Progenitor cell of endocrine pancreas (in vitro differentiated cells): ENCODE data around the gene UNC80. TPM values are rescaled to one million over a fixed set of nuclear protein-coding genes. Genes with fewer than 3 reads are reported as not detected.

ENCODE experiments used
- DNase-seq: peaks from one replicate; pipeline ENCODE4 v3.0.0; 2021; ENCODE audit warnings: low spot score; ENCODE audit not compliant: unreplicated experiment
- H3K27ac Mint-ChIP-seq: 2 replicates; pipeline ENCODE4 v1.8.0; 2021; ENCODE audit warnings: mild to moderate bottlenecking, moderate library complexity, mixed read lengths
- H3K27me3 Mint-ChIP-seq: 2 replicates; pipeline ENCODE4 v1.8.0; 2021; ENCODE audit warnings: mixed read lengths
- H3K36me3 Mint-ChIP-seq: 2 replicates; pipeline ENCODE4 v1.8.0; 2022; ENCODE audit warnings: mixed read lengths; ENCODE audit not compliant: insufficient read depth
- H3K4me1 Mint-ChIP-seq: 2 replicates; pipeline ENCODE4 v1.8.0; 2021; ENCODE audit warnings: low read depth, mixed read lengths
- H3K4me3 Mint-ChIP-seq: 2 replicates; pipeline ENCODE4 v1.8.0; 2021; ENCODE audit warnings: low read depth, mild to moderate bottlenecking, moderate library complexity, mixed read lengths
- H3K9me3 Mint-ChIP-seq: 2 replicates; pipeline ENCODE4 v1.8.0; 2021; ENCODE audit warnings: low read depth, mixed read lengths
- total RNA-seq: library from RNA; stranded (reverse); gene quantifications from 2 replicates; pipeline ENCODE4 v1.2.1, GENCODE V29; 2021
- TF ChIP-seq, protein P1 (sequence below): fragments of 200-600 bp; sonication (generic); IDR thresholded peaks from one replicate; pipeline ENCODE4 v1.5.0; 2021; ENCODE audit warnings: antibody characterized with exemption, mild to moderate bottlenecking; ENCODE audit not compliant: unreplicated experiment

UNC80 gene
- total RNA-seq, 1 donor from 2014 or later: 3.1 TPM

DNA sequence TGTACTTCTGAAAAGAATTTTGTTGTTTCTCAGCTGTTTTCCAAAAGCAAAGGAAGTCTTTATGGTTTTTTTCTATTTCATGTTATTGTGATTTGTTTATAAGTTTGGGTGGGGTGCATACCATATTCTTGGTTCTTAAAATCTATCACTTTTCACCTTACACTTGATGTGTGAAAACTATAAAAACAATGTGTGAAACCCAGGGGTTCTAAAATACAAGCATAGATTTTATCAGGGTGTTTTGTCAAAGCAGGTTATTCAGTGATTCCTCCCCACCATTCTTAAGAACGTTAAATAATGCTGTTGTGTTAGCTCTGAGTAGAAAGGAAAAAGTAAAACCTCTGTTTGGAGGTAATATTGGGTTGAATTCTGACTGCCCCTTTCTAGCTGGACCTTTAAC lies 248.5 kb downstream of the UNC80 start:
- Mint-ChIP-seq H3K27me3 (no peaks in the 10 kb centered on the region), H3K4me1 (no peaks in the 10 kb centered on the region)
- no peak for DNase-seq

DNA sequence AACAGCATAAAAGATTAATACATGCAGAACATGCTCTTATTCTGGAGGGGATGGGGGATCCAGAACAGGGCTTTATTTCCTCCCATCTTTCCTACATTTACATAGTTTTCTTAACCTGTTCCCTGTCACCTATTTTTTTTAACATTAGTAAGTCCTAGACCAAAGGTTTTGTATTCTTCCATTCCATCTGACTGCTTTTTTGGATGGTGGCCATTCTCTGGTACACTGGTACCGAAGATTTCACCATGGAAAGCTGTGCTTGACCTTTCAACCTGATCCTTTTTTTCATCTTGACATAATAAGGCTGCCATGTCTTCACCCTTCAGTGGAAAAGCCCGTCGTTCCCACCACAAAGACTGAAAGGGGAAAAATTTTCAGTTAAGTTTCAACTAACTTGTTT lies 251.2 kb downstream of the UNC80 start:
- DNase-seq: no peak
- Mint-ChIP-seq H3K27me3 (no peaks in the 10 kb centered on the region), H3K4me1 (no peaks in the 10 kb centered on the region), H3K9me3 (no peaks in the 10 kb centered on the region), H3K36me3 (peaks cover 20% of the 10 kb centered on the region), H3K4me3 (no peak overlapping the region), H3K27ac (no peak overlapping the region)
- TF ChIP-seq, protein P1, sequence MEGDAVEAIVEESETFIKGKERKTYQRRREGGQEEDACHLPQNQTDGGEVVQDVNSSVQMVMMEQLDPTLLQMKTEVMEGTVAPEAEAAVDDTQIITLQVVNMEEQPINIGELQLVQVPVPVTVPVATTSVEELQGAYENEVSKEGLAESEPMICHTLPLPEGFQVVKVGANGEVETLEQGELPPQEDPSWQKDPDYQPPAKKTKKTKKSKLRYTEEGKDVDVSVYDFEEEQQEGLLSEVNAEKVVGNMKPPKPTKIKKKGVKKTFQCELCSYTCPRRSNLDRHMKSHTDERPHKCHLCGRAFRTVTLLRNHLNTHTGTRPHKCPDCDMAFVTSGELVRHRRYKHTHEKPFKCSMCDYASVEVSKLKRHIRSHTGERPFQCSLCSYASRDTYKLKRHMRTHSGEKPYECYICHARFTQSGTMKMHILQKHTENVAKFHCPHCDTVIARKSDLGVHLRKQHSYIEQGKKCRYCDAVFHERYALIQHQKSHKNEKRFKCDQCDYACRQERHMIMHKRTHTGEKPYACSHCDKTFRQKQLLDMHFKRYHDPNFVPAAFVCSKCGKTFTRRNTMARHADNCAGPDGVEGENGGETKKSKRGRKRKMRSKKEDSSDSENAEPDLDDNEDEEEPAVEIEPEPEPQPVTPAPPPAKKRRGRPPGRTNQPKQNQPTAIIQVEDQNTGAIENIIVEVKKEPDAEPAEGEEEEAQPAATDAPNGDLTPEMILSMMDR: no peak

More for the DNA sequence above, 248.5 kb downstream of the UNC80 start:
- no peaks in the 10 kb centered on the region for H3K9me3 Mint-ChIP-seq
- no peak overlapping the region for H3K4me3 Mint-ChIP-seq
- TF ChIP-seq, protein P1: no peak
- H3K27ac Mint-ChIP-seq: no peak overlapping the region
- H3K36me3 Mint-ChIP-seq: peaks cover 13% of the 10 kb centered on the region

DNA sequence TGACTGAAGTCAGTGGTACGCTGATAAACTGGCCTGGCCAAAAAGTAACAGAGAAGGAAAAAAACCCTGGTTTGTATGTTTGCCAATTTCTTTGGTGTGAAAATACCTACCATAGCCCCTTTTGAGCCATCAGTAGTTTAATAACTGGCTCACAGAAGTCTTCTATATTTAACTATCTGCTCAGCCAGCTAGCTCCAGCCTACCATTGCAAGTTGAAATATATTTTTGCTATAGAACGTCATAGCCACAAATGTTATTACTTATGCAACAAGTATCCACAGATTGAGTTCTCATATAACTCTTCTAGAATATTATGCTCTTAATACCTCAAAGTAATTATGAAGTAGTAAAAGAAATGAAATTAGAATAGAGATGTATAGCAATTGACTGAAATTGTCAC lies 256.0 kb downstream of the UNC80 start:
- TF ChIP-seq, protein P1: no peak
- Mint-ChIP-seq H3K36me3 (peaks cover 20% of the 10 kb centered on the region), H3K27me3 (no peaks in the 10 kb centered on the region), H3K9me3 (no peaks in the 10 kb centered on the region), H3K4me1 (peaks cover 4% of the 10 kb centered on the region), H3K27ac (no peak overlapping the region), H3K4me3 (no peak overlapping the region)
- DNase-seq: no peak

DNA sequence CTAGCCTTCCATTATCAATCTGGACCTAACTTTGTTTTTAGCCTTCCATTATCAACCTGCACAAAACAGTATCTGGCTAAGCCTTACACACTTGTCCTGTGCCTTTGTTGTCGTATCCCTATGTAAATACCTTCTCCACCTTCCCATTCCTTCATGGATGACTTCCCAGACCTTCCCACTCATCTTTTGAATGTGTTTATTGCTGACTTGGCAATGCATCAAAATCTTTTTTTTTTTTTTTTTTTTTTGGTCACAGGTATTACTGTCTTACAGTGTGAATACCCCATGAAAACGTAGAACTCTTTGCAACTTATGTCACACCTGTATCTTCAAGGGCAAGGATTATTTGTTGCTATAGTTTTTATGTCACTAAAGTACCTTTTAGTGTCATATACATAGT lies 256.5 kb downstream of the UNC80 start:
- DNase-seq: no peak
- peaks cover 25% of the 10 kb centered on the region for H3K36me3 Mint-ChIP-seq
- H3K27me3 Mint-ChIP-seq: no peaks in the 10 kb centered on the region
- no peak overlapping the region for H3K27ac Mint-ChIP-seq
- H3K4me1 Mint-ChIP-seq: peaks cover 4% of the 10 kb centered on the region
- no peaks in the 10 kb centered on the region for H3K9me3 Mint-ChIP-seq
- TF ChIP-seq, protein P1: no peak
- no peak overlapping the region for H3K4me3 Mint-ChIP-seq

DNA sequence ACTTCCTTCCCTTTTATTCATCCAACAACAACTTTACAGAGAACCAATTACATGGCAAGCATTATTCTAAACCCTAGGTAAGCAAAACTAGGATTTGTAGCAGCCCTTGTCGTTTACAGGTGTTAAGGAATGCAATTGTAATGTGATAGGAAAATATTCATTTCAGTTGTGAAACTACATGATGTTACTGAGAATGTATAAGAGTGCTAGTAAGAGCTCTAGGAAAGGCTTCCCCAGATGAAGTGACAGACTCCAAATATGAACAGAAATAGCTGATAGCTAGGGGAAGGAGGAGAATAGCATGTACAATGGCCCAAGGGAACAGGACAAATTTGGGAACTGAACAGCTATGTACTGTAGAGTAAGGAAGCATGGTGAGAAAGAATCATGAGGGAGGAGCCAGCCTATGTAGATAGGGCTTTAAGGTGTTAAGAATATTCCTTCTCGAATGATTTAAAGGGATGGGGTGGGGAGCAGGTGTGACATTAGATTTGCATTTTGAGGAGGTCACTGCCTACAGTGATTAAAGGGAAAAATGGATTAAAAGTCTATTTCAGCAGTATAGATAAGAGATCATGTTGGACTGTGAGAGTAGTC lies 262.6 kb downstream of the UNC80 start:
- peaks cover 4% of the 10 kb centered on the region for H3K4me1 Mint-ChIP-seq
- DNase-seq: no peak
- TF ChIP-seq, protein P1: no peak
- H3K4me3 Mint-ChIP-seq: no peak overlapping the region
- peaks cover 13% of the 10 kb centered on the region for H3K36me3 Mint-ChIP-seq
- peak overlapping the region; percentile 21 for H3K27ac Mint-ChIP-seq
- no peaks in the 10 kb centered on the region for H3K27me3 Mint-ChIP-seq
- peaks cover 3% of the 10 kb centered on the region for H3K9me3 Mint-ChIP-seq
